Ascending aorta (tissue), 2 donors: Measurements from ENCODE around the gene SETD7. TPM values are rescaled to one million over a fixed set of nuclear protein-coding genes. Genes with fewer than 3 reads are reported as not detected.

ENCODE experiments used
- DNase-seq, 2 donors: peaks; one replicate each; pipeline ENCODE4 v3.0.0-alpha.2; 2019; ENCODE audit warnings: low spot score in 2 of 2
- H3K27ac ChIP-seq, 2 donors: fragments of 200-600 bp; sonication (generic); one replicate each; pipeline ENCODE4 v1.5.1; 2016 to 2017; ENCODE audit warnings: mild to moderate bottlenecking in 1 of 2
- H3K27me3 ChIP-seq: fragments of 200-600 bp; sonication (generic); one replicate; pipeline ENCODE4 v1.5.1; 2017
- H3K36me3 ChIP-seq, 2 donors: fragments of 200-600 bp; sonication (generic); one replicate each; pipeline ENCODE4 v1.5.1; 2016
- H3K4me1 ChIP-seq, 2 donors: fragments of 200-600 bp; sonication (generic); one replicate each; pipeline ENCODE4 v1.5.1; 2016 to 2017; ENCODE audit warnings: mild to moderate bottlenecking in 1 of 2
- H3K4me3 ChIP-seq, 2 donors: fragments of 200-600 bp; sonication (generic); one replicate each; pipeline ENCODE4 v1.5.1; 2016 to 2017; ENCODE audit warnings: mild to moderate bottlenecking in 1 of 2
- H3K9me3 ChIP-seq, 2 donors: fragments of 200-600 bp; sonication (generic); one replicate each; pipeline ENCODE4 v1.5.1; 2016
- intact Hi-C: fragments of 100-400 bp; cut with DNase I; formaldehyde crosslinking; loops from one replicate; pipeline ENCODE4 v1.15.1; 2023
- total RNA-seq: library from RNA; depleted of rRNA; stranded (reverse); fragments of >200 nt; gene quantifications from one replicate; pipeline ENCODE4 v1.1.0, GENCODE V29; 2016
- TF ChIP-seq, protein P1 (sequence below), 3 experiments: fragments of 200-600 bp in 2 of 3; fragments of 450-650 bp in 1 of 3; sonication (generic) in 2 of 3; IDR thresholded peaks; one replicate each; pipeline ENCODE4 v1.5.1; 2016 to 2019; ENCODE audit warnings: antibody characterized with exemption in 3 of 3, mild to moderate bottlenecking in 1 of 3, moderate library complexity in 1 of 3

Gene SETD7
- total RNA-seq, 1 donor from 2014 or later, result 33.2 TPM

DNA sequence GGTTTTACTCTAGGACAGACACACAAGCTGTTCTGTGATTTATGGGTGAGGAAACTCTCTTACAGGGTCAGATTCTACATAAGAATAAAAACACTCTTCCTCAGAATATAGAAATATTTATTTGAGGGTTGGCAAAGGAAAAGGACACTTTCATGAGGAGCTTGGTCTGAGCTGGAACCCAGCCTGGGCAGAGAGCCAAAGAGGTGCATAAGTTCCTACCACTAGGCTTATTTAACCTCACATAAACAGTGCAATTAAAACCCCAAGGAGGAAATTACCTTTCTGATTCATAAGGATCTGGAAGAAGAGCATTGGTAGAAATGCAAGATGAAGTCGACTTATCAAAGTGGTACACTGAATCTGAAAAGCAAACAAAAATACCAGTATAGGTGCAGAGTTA, 32.9 kb downstream of the SETD7 start:
- no peak overlapping the region for H3K4me3 ChIP-seq
- intact Hi-C loops, result no loop called here
- TF ChIP-seq, protein P1, sequence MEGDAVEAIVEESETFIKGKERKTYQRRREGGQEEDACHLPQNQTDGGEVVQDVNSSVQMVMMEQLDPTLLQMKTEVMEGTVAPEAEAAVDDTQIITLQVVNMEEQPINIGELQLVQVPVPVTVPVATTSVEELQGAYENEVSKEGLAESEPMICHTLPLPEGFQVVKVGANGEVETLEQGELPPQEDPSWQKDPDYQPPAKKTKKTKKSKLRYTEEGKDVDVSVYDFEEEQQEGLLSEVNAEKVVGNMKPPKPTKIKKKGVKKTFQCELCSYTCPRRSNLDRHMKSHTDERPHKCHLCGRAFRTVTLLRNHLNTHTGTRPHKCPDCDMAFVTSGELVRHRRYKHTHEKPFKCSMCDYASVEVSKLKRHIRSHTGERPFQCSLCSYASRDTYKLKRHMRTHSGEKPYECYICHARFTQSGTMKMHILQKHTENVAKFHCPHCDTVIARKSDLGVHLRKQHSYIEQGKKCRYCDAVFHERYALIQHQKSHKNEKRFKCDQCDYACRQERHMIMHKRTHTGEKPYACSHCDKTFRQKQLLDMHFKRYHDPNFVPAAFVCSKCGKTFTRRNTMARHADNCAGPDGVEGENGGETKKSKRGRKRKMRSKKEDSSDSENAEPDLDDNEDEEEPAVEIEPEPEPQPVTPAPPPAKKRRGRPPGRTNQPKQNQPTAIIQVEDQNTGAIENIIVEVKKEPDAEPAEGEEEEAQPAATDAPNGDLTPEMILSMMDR (IDR thresholded peaks at IDR 0.05), result no peak
- peaks cover 41 to 77% of the 10 kb centered on the region in 2 donors for H3K36me3 ChIP-seq
- H3K4me1 ChIP-seq, result no peaks in the 10 kb centered on the region
- H3K9me3 ChIP-seq, result no peaks in the 10 kb centered on the region
- no peaks in the 10 kb centered on the region for H3K27me3 ChIP-seq
- DNase-seq, result no peak
- no peak overlapping the region for H3K27ac ChIP-seq

DNA sequence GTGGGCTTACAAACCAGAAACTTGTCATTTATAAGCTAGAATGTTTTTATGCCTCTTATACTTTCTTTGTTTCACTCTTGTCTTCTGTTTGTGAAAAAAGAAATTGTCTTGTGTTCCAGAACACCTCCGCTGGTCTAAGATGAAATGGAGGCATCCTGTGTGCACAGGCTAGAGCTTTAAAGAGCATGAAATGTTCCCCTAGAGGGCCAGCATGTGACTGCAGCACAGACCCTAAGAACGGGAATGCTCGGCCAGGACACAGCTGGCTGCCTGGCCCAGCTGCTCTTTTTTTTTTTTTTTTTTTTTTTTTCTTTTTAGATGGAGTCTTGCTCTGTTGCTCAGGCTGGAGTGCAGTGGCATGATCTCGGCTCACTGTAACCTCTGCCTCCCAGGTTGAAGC, 33.6 kb downstream of the SETD7 start:
- Histone ChIP-seq H3K4me3 (no peak overlapping the region), H3K9me3 (no peaks in the 10 kb centered on the region), H3K36me3 (peaks cover 46 to 81% of the 10 kb centered on the region in 2 donors), H3K27me3 (no peaks in the 10 kb centered on the region), H3K27ac (no peak overlapping the region), H3K4me1 (no peaks in the 10 kb centered on the region)
- no peak for DNase-seq
- TF ChIP-seq, protein P1 (IDR thresholded peaks at IDR 0.05), result no peak
- intact Hi-C loops, result no loop called here

DNA sequence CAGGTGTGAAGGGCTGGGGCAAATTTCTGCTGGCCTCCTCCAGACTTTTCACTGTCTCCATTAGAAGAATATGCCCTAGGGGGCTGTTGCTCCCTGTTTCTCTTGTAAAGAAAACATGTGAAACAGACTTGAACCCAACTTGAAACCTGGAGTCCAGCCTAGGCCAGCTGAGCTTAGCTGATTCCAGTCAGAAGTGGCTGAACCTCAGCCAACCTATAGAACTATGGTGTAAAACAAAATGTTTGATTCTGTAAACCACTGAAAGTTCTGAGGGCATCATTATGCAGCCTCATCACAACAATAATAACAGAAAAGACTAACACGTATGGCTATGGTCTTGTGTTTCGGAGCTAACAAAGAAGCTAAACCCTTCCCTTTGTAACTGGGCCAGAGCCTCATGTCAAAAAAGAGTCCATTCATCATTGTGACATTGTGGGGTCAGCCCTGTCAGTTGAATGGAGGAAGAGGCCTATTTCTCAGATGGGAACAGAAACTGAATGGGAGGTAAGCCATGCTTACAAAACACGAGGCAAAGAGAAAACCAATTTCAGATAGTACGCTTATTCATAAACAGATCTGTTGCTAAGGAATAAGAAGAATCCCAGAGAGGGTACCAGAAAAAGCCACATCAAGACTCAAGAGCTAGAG, 34.1 kb downstream of the SETD7 start:
- no peak for DNase-seq
- Histone ChIP-seq H3K36me3 (peaks cover 49 to 81% of the 10 kb centered on the region in 2 donors), H3K27ac (no peak overlapping the region), H3K9me3 (no peaks in the 10 kb centered on the region), H3K27me3 (no peaks in the 10 kb centered on the region), H3K4me1 (no peaks in the 10 kb centered on the region), H3K4me3 (no peak overlapping the region)
- TF ChIP-seq, protein P1 (IDR thresholded peaks at IDR 0.05), result no peak
- intact Hi-C loops, result no loop called here

DNA sequence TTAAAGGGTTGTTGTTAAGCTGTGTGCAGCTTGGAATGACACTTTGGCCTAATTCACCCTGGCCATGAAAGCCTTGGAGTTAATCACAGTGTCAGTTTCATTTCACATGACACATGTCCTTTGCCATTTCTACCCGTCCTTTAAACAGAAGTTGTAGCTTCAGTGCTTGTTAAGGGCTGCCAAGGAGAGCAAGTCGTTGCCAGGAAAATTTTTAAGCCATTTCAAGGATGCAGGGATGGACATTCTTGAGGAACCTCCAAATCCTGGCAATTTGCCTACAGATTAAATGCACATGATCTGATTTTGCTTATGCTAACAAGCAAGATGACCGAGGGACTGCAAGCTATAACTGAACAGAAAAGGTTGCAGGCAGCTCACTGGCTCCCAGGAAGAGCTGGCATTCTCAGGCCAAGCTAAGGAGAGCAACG, 40.5 kb downstream of the SETD7 start:
- H3K27ac ChIP-seq, result no peak overlapping the region
- no peak for DNase-seq
- no peaks in the 10 kb centered on the region for H3K27me3 ChIP-seq
- intact Hi-C loops, result loop anchor here (5.0 kb wide), 1 partner anchor 42 kb away; the partner anchor contains the start of gene SETD7
- H3K36me3 ChIP-seq, result peaks cover 57 to 79% of the 10 kb centered on the region in 2 donors
- no peaks in the 10 kb centered on the region for H3K4me1 ChIP-seq
- TF ChIP-seq, protein P1 (IDR thresholded peaks at IDR 0.05), result no peak
- H3K4me3 ChIP-seq, result no peak overlapping the region
- no peaks in the 10 kb centered on the region for H3K9me3 ChIP-seq

DNA sequence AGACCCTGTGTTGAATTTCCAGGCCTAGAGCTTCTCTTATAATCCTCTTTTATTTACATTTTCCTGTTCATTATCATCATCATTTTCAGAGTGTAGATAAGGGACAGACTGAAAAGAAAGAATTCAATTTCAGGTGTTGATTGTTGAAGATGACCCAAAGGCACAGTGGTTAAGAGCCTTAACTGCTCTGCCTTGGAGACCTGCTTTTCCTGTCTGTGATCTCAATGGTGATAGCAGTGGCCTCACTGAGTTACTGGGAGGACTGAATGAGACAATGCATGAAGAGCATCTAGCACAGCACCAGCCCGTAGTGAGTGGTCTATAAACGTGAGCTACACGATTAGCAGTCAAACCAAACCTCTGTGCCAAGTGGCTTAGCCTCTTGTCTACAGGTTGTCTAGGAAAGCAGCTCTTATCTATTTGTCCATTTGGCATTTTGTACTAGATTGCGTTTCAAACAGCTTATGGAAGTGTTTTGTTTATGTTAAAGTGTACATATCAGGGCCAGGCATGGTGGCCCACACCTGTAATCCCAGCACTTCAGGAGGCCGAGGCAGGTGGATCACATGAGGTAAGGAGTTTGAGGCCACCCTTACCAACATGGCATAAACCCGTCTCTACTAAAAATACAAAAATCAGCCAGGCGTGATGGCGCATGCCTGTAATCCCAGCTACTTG, 41.5 kb downstream of the SETD7 start:
- intact Hi-C loops, result loop anchor here (5.0 kb wide), 1 partner anchor 43 kb away; the partner anchor contains the start of gene SETD7
- no peak for DNase-seq
- H3K4me3 ChIP-seq, result no peak overlapping the region
- no peak overlapping the region for H3K27ac ChIP-seq
- TF ChIP-seq, protein P1 (IDR thresholded peaks at IDR 0.05), result no peak
- H3K27me3 ChIP-seq, result no peaks in the 10 kb centered on the region
- H3K36me3 ChIP-seq, result peaks cover 57 to 79% of the 10 kb centered on the region in 2 donors
- H3K4me1 ChIP-seq, result no peaks in the 10 kb centered on the region
- H3K9me3 ChIP-seq, result no peaks in the 10 kb centered on the region
